OCI-LY7 (cell line): ENCODE measurements around the gene GNLY. TPM values are rescaled to one million over a fixed set of nuclear protein-coding genes. Genes with fewer than 3 reads are reported as not detected.

Source experiments
- BruUV-seq: library from RNA; stranded (reverse); fragments of 400-500 nt; replicated peaks from 2 replicates; lab custom pipeline; 2021; lab: Mats Ljungman, UMichigan
- CTCF ChIA-PET: fragments of 300-600 bp; sonication (Branson Sonifier 250); formaldehyde crosslinking; loops from one replicate; lab custom pipeline; 2022; ENCODE audit warnings: antibody characterized with exemption; ENCODE audit not compliant: unreplicated experiment; lab: Charles Lee
- POLR2A ChIA-PET: fragments of 300-600 bp; sonication (Branson Sonifier 250); formaldehyde crosslinking; loops from one replicate; lab custom pipeline; 2022; ENCODE audit warnings: antibody characterized with exemption; lab: Charles Lee
- DNase-seq: peaks from one replicate; pipeline ENCODE4 v3.0.0-alpha.2; 2015; ENCODE audit warnings: low spot score
- H2AFZ ChIP-seq: fragments of 200-600 bp; sonication (generic), shearing (Covaris generic); 2 replicates; pipeline ENCODE4 v1.6.1; 2014; ENCODE audit warnings: mild to moderate bottlenecking, antibody characterized with exemption, low read length, moderate library complexity
- H3K27ac ChIP-seq: fragments of 200-600 bp; sonication (generic); 2 replicates; pipeline ENCODE4 v1.5.1; 2014; ENCODE audit warnings: mixed run types, low read depth, mild to moderate bottlenecking, moderate library complexity, low read length, inconsistent platforms; ENCODE audit not compliant: poor library complexity, severe bottlenecking
- H3K36me3 ChIP-seq: fragments of 200-600 bp; sonication (generic); 2 replicates; pipeline ENCODE4 v1.6.1; 2014; ENCODE audit warnings: mild to moderate bottlenecking, antibody characterized with exemption, low read length, moderate library complexity, mixed read lengths; ENCODE audit not compliant: insufficient read depth
- H3K4me1 ChIP-seq: fragments of 200-600 bp; sonication (generic); 2 replicates; pipeline ENCODE4 v1.5.1; 2014; ENCODE audit warnings: mild to moderate bottlenecking, low read length; ENCODE audit not compliant: insufficient read depth, poor library complexity, severe bottlenecking
- H3K4me2 ChIP-seq: fragments of 200-600 bp; sonication (generic); 2 replicates; pipeline ENCODE4 v1.6.1; 2014; ENCODE audit warnings: mild to moderate bottlenecking, low read length
- H3K4me3 ChIP-seq: fragments of 200-600 bp; sonication (generic); 2 replicates; pipeline ENCODE4 v1.5.1; 2014; ENCODE audit warnings: mild to moderate bottlenecking, low read depth, low read length; ENCODE audit not compliant: poor library complexity, severe bottlenecking
- H3K79me2 ChIP-seq: fragments of 200-600 bp; sonication (generic); 2 replicates; pipeline ENCODE4 v1.6.1; 2016; ENCODE audit warnings: low read depth, mild to moderate bottlenecking, low read length, moderate library complexity, mixed read lengths; ENCODE audit not compliant: insufficient read depth
- H3K9me2 ChIP-seq: fragments of 200-600 bp; sonication (generic); 2 replicates; pipeline ENCODE4 v1.6.1; 2016; ENCODE audit warnings: mild to moderate bottlenecking, low read length, mixed read lengths; ENCODE audit not compliant: insufficient read depth
- H3K9me3 ChIP-seq: fragments of 200-600 bp; sonication (generic); 2 replicates; pipeline ENCODE4 v1.6.1; 2014; ENCODE audit warnings: mild to moderate bottlenecking, mixed run types, low read length, mixed read lengths
- H4K20me1 ChIP-seq: fragments of 200-600 bp; sonication (generic); 2 replicates; pipeline ENCODE4 v1.6.1; 2014; ENCODE audit warnings: mild to moderate bottlenecking, antibody characterized with exemption, low read length, moderate library complexity, mixed read lengths; ENCODE audit not compliant: insufficient read depth
- EZH2phosphoT487 ChIP-seq: fragments of 200-600 bp; sonication (generic); IDR thresholded peaks from 2 replicates; pipeline ENCODE4 v1.6.1; 2018; ENCODE audit warnings: low read depth, borderline replicate concordance, mild to moderate bottlenecking, mixed run types, antibody characterized with exemption, low read length, moderate library complexity, mixed read lengths
- intact Hi-C: fragments of 100-400 bp; cut with micrococcal nuclease; formaldehyde crosslinking; loops from one replicate; pipeline ENCODE4 v1.10.0; 2022; ENCODE audit not compliant: unreplicated experiment
- total RNA-seq, 2 experiments: library from RNA; depleted of rRNA in 1 of 2; stranded (reverse); fragments of >200 nt in 1 of 2; shearing (Covaris generic) in 1 of 2; gene quantifications; 2 replicates each; pipeline ENCODE4 v1.2.3, GENCODE V29; 2014 to 2022
- TF ChIP-seq, protein P1 (sequence below): fragments of 200-600 bp; sonication (generic); conservative IDR thresholded peaks from 2 replicates; pipeline ENCODE4 v1.5.1; 2014; ENCODE audit warnings: mild to moderate bottlenecking, antibody characterized with exemption, low read length, moderate library complexity, mixed read lengths

GNLY gene
- total RNA-seq, 2 experiments from 2014 or later = not detected

DNA sequence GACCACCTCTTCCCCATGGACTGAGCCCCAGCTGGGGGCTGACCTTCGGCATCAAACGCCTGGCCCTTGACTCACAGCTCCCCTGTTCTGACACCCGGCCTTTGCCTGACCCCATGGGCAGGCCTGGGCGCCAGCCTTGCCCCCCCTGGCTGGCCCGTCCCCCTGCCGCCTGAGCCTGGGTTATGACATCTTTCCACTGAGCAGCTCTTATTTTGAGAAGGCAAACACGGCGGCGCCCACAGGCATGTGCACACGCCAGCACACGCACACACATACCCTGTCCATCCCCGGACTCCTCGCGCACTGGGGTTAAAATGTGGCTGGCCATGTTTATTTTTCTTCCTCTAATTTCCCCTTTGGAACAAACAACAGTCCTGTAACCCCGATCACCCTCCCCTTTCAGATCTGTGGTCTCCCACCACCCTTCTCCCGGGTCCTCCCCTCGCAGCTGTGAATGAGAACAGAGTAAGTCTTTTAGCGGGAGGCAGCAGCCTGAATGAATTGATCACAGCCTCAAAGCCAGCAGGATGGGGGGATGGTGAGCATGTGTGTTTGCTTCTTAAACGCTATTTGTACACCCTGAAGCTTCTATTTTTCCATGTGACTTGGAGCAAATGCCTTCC lies 47.8 kb downstream of the GNLY start:
- no peaks in the 10 kb centered on the region for H4K20me1 ChIP-seq
- no peak for TF ChIP-seq EZH2phosphoT487
- TF ChIP-seq, protein P1, sequence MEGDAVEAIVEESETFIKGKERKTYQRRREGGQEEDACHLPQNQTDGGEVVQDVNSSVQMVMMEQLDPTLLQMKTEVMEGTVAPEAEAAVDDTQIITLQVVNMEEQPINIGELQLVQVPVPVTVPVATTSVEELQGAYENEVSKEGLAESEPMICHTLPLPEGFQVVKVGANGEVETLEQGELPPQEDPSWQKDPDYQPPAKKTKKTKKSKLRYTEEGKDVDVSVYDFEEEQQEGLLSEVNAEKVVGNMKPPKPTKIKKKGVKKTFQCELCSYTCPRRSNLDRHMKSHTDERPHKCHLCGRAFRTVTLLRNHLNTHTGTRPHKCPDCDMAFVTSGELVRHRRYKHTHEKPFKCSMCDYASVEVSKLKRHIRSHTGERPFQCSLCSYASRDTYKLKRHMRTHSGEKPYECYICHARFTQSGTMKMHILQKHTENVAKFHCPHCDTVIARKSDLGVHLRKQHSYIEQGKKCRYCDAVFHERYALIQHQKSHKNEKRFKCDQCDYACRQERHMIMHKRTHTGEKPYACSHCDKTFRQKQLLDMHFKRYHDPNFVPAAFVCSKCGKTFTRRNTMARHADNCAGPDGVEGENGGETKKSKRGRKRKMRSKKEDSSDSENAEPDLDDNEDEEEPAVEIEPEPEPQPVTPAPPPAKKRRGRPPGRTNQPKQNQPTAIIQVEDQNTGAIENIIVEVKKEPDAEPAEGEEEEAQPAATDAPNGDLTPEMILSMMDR = no peak
- BruUV-seq = no TSS peak
- no peak overlapping the region for H3K4me2 ChIP-seq
- H3K9me3 ChIP-seq = no peaks in the 10 kb centered on the region
- H3K36me3 ChIP-seq = no peaks in the 10 kb centered on the region
- H3K9me2 ChIP-seq = no peaks in the 10 kb centered on the region
- intact Hi-C loops = no loop called here
- no peaks in the 10 kb centered on the region for H3K79me2 ChIP-seq
- no peak overlapping the region for H2AFZ ChIP-seq
- H3K4me1 ChIP-seq = no peaks in the 10 kb centered on the region
- POLR2A ChIA-PET = interaction anchor here (0.5 kb wide), 1 partner anchor 354 kb away, joined by 3 read pairs; no protein-coding TSS in a partner anchor
- no peak overlapping the region for H3K27ac ChIP-seq
- no peak for DNase-seq
- H3K4me3 ChIP-seq = no peak overlapping the region
- CTCF ChIA-PET = interaction anchor here (0.8 kb wide), 1 partner anchor 86 kb away, joined by 3 read pairs; no protein-coding TSS in a partner anchor

- no peak overlapping the region for H2AFZ ChIP-seq
- TF ChIP-seq, protein P1 = no peak
- no peak for TF ChIP-seq EZH2phosphoT487
- no peak overlapping the region for H3K4me2 ChIP-seq
- ChIA-PET CTCF (no interaction called here), POLR2A (no interaction called here)
- no peak overlapping the region for H3K27ac ChIP-seq
- no peak overlapping the region for H3K4me3 ChIP-seq
- H4K20me1 ChIP-seq = no peaks in the 10 kb centered on the region
- no peaks in the 10 kb centered on the region for H3K9me2 ChIP-seq
- no peaks in the 10 kb centered on the region for H3K79me2 ChIP-seq
- H3K9me3 ChIP-seq = no peaks in the 10 kb centered on the region
- no peak for DNase-seq
- intact Hi-C loops = no loop called here
- no peaks in the 10 kb centered on the region for H3K36me3 ChIP-seq
- peaks cover 8% of the 10 kb centered on the region for H3K4me1 ChIP-seq
- BruUV-seq = no TSS peak
These were observed 49.3 kb downstream of the GNLY start for GRCh38 chr2:85743304-85743978.

DNA sequence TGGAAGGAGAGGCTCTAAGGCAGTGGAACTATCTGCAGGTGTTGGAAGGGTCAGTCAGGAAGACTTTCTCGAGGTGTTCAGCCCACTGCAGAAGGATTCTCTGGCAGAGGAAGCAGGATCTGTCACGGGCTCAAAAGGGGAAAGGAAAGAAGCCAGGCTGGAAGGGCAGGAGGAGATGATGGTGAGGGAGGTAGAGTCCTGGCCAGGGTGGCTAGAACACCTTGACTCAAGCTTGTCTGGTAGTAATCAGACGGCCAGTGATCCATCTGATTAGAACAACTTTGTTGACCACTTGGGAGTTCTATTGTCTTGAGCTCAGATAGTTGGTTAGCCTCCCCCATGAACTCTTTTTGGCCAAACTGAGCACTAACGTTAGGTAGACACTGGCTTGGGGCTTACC lies 49.9 kb downstream of the GNLY start:
- intact Hi-C loops = no loop called here
- H3K9me3 ChIP-seq = no peaks in the 10 kb centered on the region
- DNase-seq = no peak
- no peak for TF ChIP-seq EZH2phosphoT487
- TF ChIP-seq, protein P1 = no peak
- H3K9me2 ChIP-seq = no peaks in the 10 kb centered on the region
- H3K4me2 ChIP-seq = no peak overlapping the region
- POLR2A ChIA-PET = no interaction called here
- no peaks in the 10 kb centered on the region for H3K79me2 ChIP-seq
- CTCF ChIA-PET = no interaction called here
- no TSS peak for BruUV-seq
- no peaks in the 10 kb centered on the region for H4K20me1 ChIP-seq
- H3K4me3 ChIP-seq = no peak overlapping the region
- no peak overlapping the region for H2AFZ ChIP-seq
- H3K36me3 ChIP-seq = no peaks in the 10 kb centered on the region
- H3K4me1 ChIP-seq = peaks cover 9% of the 10 kb centered on the region
- H3K27ac ChIP-seq = no peak overlapping the region
